LNCaP clone FGC (cell line): Measurements from ENCODE around the gene PCDHA10.
"Not testable (repeated sequence)": the region's sequence is repeated elsewhere in the genome, so short reads cannot be mapped to it uniquely, and the experiment has no call there.

ENCODE experiments used
- DNase-seq: peaks from one replicate; pipeline ENCODE4 v3.0.0-alpha.2; 2011; ENCODE audit warnings: low read depth
- H3K4me3 ChIP-seq: 2 replicates; pipeline ENCODE4 v1.5.1; 2011; ENCODE audit warnings: mild to moderate bottlenecking, low read depth, low read length, control low read depth
- CTCF ChIP-seq: IDR thresholded peaks from 2 replicates; pipeline ENCODE4 v1.5.1; 2012; ENCODE audit warnings: mild to moderate bottlenecking; ENCODE audit not compliant: control insufficient read depth, insufficient read depth; ENCODE audit errors: extremely low read depth

PCDHA10 gene

GRCh38 chr5:140822281-140822629 lies 33.4 kb upstream of the PCDHA10 start:
- no peak overlapping the region for H3K4me3 ChIP-seq
- no peak for TF ChIP-seq CTCF
- no peak for DNase-seq

GRCh38 chr5:140822969-140823368 lies 32.7 kb upstream of the PCDHA10 start:
- not testable (repeated sequence) for H3K4me3 ChIP-seq, DNase-seq

DNA sequence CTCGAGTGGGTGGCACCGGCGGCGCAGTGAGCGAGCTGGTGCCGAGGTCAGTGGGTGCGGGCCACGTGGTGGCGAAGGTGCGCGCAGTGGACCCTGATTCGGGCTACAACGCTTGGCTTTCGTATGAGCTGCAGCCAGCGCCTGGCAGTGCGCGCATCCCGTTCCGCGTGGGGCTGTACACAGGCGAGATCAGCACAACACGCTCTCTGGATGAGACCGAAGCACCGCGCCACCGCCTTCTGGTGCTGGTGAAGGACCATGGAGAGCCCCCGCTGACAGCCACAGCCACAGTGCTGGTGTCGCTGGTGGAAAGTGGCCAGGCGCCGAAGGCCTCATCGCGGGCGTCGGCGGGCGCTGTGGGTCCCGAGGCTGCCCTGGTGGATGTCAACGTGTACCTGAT lies 32.2 kb upstream of the PCDHA10 start:
- DNase-seq: no peak
- TF ChIP-seq CTCF: no peak
- no peak overlapping the region for H3K4me3 ChIP-seq

DNA sequence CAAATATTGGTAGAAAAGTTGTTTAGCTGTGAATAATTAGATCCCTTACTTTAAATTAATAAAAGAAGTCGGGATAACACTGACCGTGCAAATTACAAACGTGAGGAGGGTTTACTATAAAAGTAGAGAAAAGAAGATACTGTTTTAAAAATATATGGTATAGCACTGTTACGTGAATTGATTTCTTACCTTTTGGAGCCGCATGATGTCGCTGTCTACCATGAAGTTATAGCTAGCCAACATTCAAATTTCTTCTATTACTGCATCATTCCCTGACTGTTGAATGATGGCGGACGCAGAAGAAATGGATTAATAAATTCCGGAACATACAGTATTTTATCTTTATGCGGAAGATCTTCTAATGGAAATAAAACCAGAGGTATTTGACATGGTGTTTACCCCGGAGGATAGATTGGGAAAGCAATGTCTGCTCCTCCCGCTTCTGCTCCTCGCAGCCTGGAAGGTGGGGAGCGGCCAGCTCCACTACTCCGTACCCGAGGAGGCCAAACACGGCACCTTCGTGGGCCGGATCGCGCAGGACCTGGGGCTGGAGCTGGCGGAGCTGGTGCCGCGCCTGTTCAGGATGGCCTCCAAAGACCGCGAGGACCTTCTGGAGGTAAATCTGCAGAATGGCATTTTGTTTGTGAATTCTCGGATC lies 27.9 kb upstream of the PCDHA10 start, which contains the start of gene PCDHA6:
PCDHA6 (plus strand) TSS at position 257 of the 658 bp plus-strand sequence; CDS start at position 389, 132 bp downstream.
- H3K4me3 ChIP-seq: no peak within 1 kb of the TSS
- peak; percentile 25; the same call in 1 of the 2 replicates for TF ChIP-seq CTCF
- DNase-seq: no peak

DNA sequence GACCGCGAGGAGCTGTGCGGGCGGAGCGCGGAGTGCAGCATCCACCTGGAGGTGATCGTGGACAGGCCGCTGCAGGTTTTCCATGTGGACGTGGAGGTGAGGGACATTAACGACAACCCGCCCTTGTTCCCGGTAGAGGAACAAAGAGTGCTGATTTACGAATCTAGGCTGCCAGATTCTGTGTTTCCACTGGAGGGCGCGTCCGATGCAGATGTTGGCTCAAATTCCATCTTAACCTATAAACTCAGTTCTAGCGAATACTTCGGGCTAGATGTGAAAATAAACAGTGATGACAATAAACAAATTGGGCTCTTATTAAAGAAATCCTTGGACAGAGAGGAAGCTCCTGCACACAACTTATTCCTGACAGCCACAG lies 27.3 kb upstream of the PCDHA10 start:
- peak; percentile 38; the same call in 1 of the 2 replicates for TF ChIP-seq CTCF
- H3K4me3 ChIP-seq: no peak overlapping the region
- no peak for DNase-seq

- H3K4me3 ChIP-seq, DNase-seq: not testable (repeated sequence)
These were observed 25.9 kb upstream of the PCDHA10 start for GRCh38 chr5:140829511-140830501.

GRCh38 chr5:140833993-140834392 lies 21.7 kb upstream of the PCDHA10 start, which contains the start of gene PCDHA7:
PCDHA7 (plus strand) TSS chr5:140834269; CDS start chr5:140834384, 115 bp downstream.
- peak; percentile 29; the same call in 1 of the 2 replicates for TF ChIP-seq CTCF
- H3K4me3 ChIP-seq: no peak within 1 kb of the TSS
- DNase-seq: no peak

GRCh38 chr5:140834439-140835008 lies 21.2 kb upstream of the PCDHA10 start:
- H3K4me3 ChIP-seq, DNase-seq: not testable (repeated sequence)
